K562 (cell line): ENCODE measurements around the gene TRAPPC12. TPM values are rescaled to one million over a fixed set of nuclear protein-coding genes. Genes with fewer than 3 reads are reported as not detected.
"Not testable (repeated sequence)": the region's sequence is repeated elsewhere in the genome, so short reads cannot be mapped to it uniquely, and the experiment has no call there.

Source experiments
- ATAC-seq: fragments of 200-7000 bp; cut with Tn5 transposase; 3 replicates; pipeline ENCODE4 v1.9.1; 2020; ENCODE audit warnings: moderate library complexity
- BruUV-seq: library from RNA; stranded (reverse); fragments of 400-500 nt; replicated peaks from 2 replicates; lab custom pipeline; 2021; lab: Mats Ljungman, UMichigan
- CTCF ChIA-PET: fragments of 300-600 bp; formaldehyde crosslinking; extraction: SDS; loops from one replicate; lab custom pipeline; 2021; ENCODE audit warnings: low intra/inter-chr PET ratio; lab: Yijun Ruan, JAX
- POLR2A ChIA-PET: fragments of 300-600, 350-650 bp; sonication (Branson Sonifier 250); formaldehyde crosslinking; extraction: SDS; loops from one replicate; lab custom pipeline; 2021; ENCODE audit warnings: antibody characterized with exemption, inconsistent platforms; lab: Yijun Ruan, JAX
- DNase-seq, 4 experiments: peaks; one replicate each; pipeline versions ENCODE4 v3.0.0 to v3.0.0-alpha.2; 2011 to 2018; ENCODE audit warnings: low spot score in 3 of 4, mixed read lengths in 3 of 4; ENCODE audit errors: extremely low read depth in 1 of 4
- FAIRE-seq: peaks from 2 replicates; lab custom pipeline; 2011; peaks lifted over from hg19 to GRCh38; lab: Jason Lieb, UNC
- H2AFZ ChIP-seq: 2 replicates; pipeline ENCODE4 v1.6.0; 2011; ENCODE audit warnings: low read depth, low read length, control low read depth, inconsistent platforms
- H3K27ac ChIP-seq: fragments of 200-600 bp; 3 replicates; pipeline ENCODE4 v1.8.0; 2011; ENCODE audit warnings: low read depth, mild to moderate bottlenecking, control low read depth, inconsistent platforms, low read length, moderate library complexity, mixed read lengths; ENCODE audit errors: extremely low read depth
- H3K27me3 ChIP-seq, 2 experiments: fragments of 300-600 bp in 1 of 2; 2 replicates in 1 of 2; 3 replicates in 1 of 2; pipeline versions ENCODE4 v1.6.0 to v1.8.0; 2011; ENCODE audit warnings: inconsistent platforms in 2 of 2, low read length in 2 of 2, mild to moderate bottlenecking in 1 of 2, mixed read lengths in 1 of 2, moderate library complexity in 1 of 2; ENCODE audit not compliant: control insufficient read depth in 2 of 2, insufficient read depth in 2 of 2
- H3K36me3 ChIP-seq: fragments of 300-600 bp; 3 replicates; pipeline ENCODE4 v1.8.0; 2011; ENCODE audit warnings: mild to moderate bottlenecking, low read length, inconsistent platforms; ENCODE audit not compliant: control insufficient read depth, insufficient read depth
- H3K4me1 ChIP-seq, 2 experiments: fragments of 200-600 bp in 1 of 2; replicated peaks in 1 of 2; 2 replicates in 1 of 2; 3 replicates in 1 of 2; pipeline versions ENCODE4 v1.5.1 to v1.8.0; 2011; ENCODE audit warnings: inconsistent platforms in 2 of 2, low read length in 2 of 2, mild to moderate bottlenecking in 1 of 2, mixed read lengths in 1 of 2, moderate library complexity in 1 of 2; ENCODE audit not compliant: control insufficient read depth in 2 of 2, insufficient read depth in 2 of 2
- H3K4me2 ChIP-seq: 2 replicates; pipeline ENCODE4 v1.6.1; 2011; ENCODE audit warnings: low read length, control low read depth, inconsistent platforms, mixed read lengths; ENCODE audit not compliant: insufficient read depth
- H3K4me3 ChIP-seq: fragments of 200-600 bp; sonication (generic), shearing (Covaris generic); 2 replicates; pipeline ENCODE4 v1.5.1; 2016; ENCODE audit warnings: control low read depth, inconsistent platforms
- H3K79me2 ChIP-seq: fragments of 200-600 bp; 3 replicates; pipeline ENCODE4 v1.8.0; 2011; ENCODE audit warnings: low read length, inconsistent platforms; ENCODE audit not compliant: control insufficient read depth, insufficient read depth
- H3K9ac ChIP-seq, 2 experiments: 2 replicates each; pipeline versions ENCODE4 v1.6.0 to v1.6.1; 2011; ENCODE audit warnings: low read depth in 2 of 2, low read length in 2 of 2, control low read depth in 1 of 2, inconsistent platforms in 1 of 2, mild to moderate bottlenecking in 1 of 2, mixed read lengths in 1 of 2; ENCODE audit not compliant: insufficient read depth in 1 of 2
- H3K9me1 ChIP-seq: one replicate; pipeline ENCODE4 v1.6.0; 2011; ENCODE audit warnings: inconsistent platforms, mild to moderate bottlenecking, low read length, moderate library complexity; ENCODE audit not compliant: control insufficient read depth, insufficient read depth
- H3K9me3 ChIP-seq: replicated peaks from 2 replicates; pipeline ENCODE4 v1.5.1; 2011; ENCODE audit warnings: low read depth, low read length, inconsistent platforms; ENCODE audit not compliant: control insufficient read depth, insufficient read depth
- H4K20me1 ChIP-seq: replicated peaks from 2 replicates; pipeline ENCODE4 v1.6.1; 2011; ENCODE audit warnings: low read length, inconsistent platforms, mixed read lengths; ENCODE audit not compliant: control insufficient read depth, insufficient read depth
- PKNOX1 ChIP-seq: fragments of 450-650 bp; IDR thresholded peaks from 2 replicates; pipeline ENCODE4 v1.6.1; 2016
- SPI1 ChIP-seq: IDR thresholded peaks from 2 replicates; pipeline ENCODE4 v1.6.1; 2011; ENCODE audit warnings: low read depth, low read length, control low read depth, borderline replicate concordance
- TAF7 ChIP-seq: fragments of 450-650 bp; IDR thresholded peaks from 2 replicates; pipeline ENCODE4 v1.6.1; 2016; ENCODE audit warnings: missing genetic modification characterization, missing compliant biosample characterization
- WGBS: fragments of 100-300 bp; shearing (Covaris generic); methylation state at CpG from one replicate; pipeline ENCODE4 v1.1.6; 2016; ENCODE audit warnings: low coverage, mixed read lengths; ENCODE audit not compliant: insufficient coverage; ENCODE audit errors: missing lambda C conversion rate; 5-methylcytosine and 5-hydroxymethylcytosine counted together
- in situ Hi-C: fragments of 300-500 bp; cut with MboI; formaldehyde crosslinking; loops from 4 replicates; pipeline ENCODE4 v1.15.0; 2018; ENCODE audit warnings: inconsistent platforms, mixed read lengths
- intact Hi-C: fragments of 100-400 bp; cut with micrococcal nuclease; formaldehyde crosslinking; loops from 2 replicates; pipeline ENCODE4 v1.14.2; 2022
- polyA plus RNA-seq, 8 experiments: library from polyadenylated mRNA; depleted of rRNA in 4 of 8; stranded (reverse) in 5 of 8; unstranded in 3 of 8; fragments of >200 nt; fragmentation: Nextera tagmentation in 2 of 8; fragmentation: Illumina TruSeq in 1 of 8; extraction: Ambion mirVana in 2 of 8; extraction: Trizol in 1 of 8; gene quantifications; 2 replicates each; pipeline versions ENCODE4 v1.2.1 to v1.2.3, GENCODE V29; 2011 to 2014; ENCODE audit warnings: inconsistent platforms in 1 of 8, missing spikeins in 1 of 8
- total RNA-seq, 7 experiments: library from RNA; depleted of rRNA in 6 of 7; stranded (reverse); fragments of >200 nt in 6 of 7; fragmentation: Illumina TruSeq in 2 of 7; extraction: Trizol in 2 of 7; gene quantifications; 2 replicates each; pipeline versions ENCODE4 v1.2.1 to v1.2.3, GENCODE V29; 2011 to 2021; ENCODE audit warnings: low replicate concordance in 1 of 7

Gene TRAPPC12
- total and polyA plus RNA-seq, 9 of the 15 experiments (the other 6 are each of a cell fraction or from before 2014, with no cell fraction given): 8.0 to 75.2 (median 39.1) TPM

- H4K20me1 ChIP-seq: 0 out of 2 replicates have a peak, but pooled peaks cover 3% of the 10 kb centered on the region
- TF ChIP-seq PKNOX1 (peak; percentile 7; the same call in 1 of the 2 replicates), TAF7 (tag) (no peak)
- TF ChIP-seq, all 486 proteins: peak for 1
- Histone ChIP-seq H3K4me2 (no peak overlapping the region), H3K27ac (no peak overlapping the region), H3K9ac (no peak overlapping the region), H3K4me3 (no peak overlapping the region), H3K27me3 (no peaks in the 10 kb centered on the region), H3K9me3 (peaks cover 2% of the 10 kb centered on the region; the same call in 1 of the 2 replicates), H2AFZ (no peak overlapping the region), H3K9me1 (no peaks in the 10 kb centered on the region), H3K79me2 (peaks cover 35% of the 10 kb centered on the region), H3K4me1 (peaks cover 5% of the 10 kb centered on the region in 2 experiments; a peak in 3 of 5 replicates), H3K36me3 (peaks cover 25% of the 10 kb centered on the region)
- no TSS peak for BruUV-seq
- FAIRE-seq (peak; percentile 44), DNase-seq (no peak), ATAC-seq (peak; percentile 79)
- ChIA-PET CTCF (no interaction called here), POLR2A (no interaction called here)
- intact Hi-C loops: no loop called here
- in situ Hi-C loops: no loop called here
- 47% methylated on average over 2 of the region's 2 CpGs for WGBS
These were observed 22.7 kb upstream of the TRAPPC12 start for GRCh38 chr2:3356799-3357198.

GRCh38 chr2:3357446-3357845 is 22.0 kb upstream of the TRAPPC12 start:
- ATAC-seq, POLR2A ChIA-PET, FAIRE-seq, CTCF ChIA-PET, H4K20me1 ChIP-seq, H3K4me3 ChIP-seq, H3K27ac ChIP-seq, H3K4me2 ChIP-seq, DNase-seq, H3K9me1 ChIP-seq, in situ Hi-C loops, H2AFZ ChIP-seq, H3K4me1 ChIP-seq, BruUV-seq, H3K9me3 ChIP-seq, H3K9ac ChIP-seq, H3K27me3 ChIP-seq, intact Hi-C loops: not testable (repeated sequence)
- Histone ChIP-seq H3K36me3 (peaks cover 22% of the 10 kb centered on the region), H3K79me2 (peaks cover 38% of the 10 kb centered on the region)
- peak; percentile 78; the same call in 1 of the 2 replicates for TF ChIP-seq SPI1
- whole genome bisulfite sequencing: 59% methylated on average over 2 of the region's 2 CpGs
